Psoas muscle (tissue), 8 donors: Measurements from ENCODE around the gene TEX2. TPM values are rescaled to one million over a fixed set of nuclear protein-coding genes. Genes with fewer than 3 reads are reported as not detected.
A peak's percentile ranks its signal among the peaks of the same experiment; 100 is the strongest.

ENCODE experiments used
- ATAC-seq, 4 donors: fragments of 200-7000 bp; cut with Tn5 transposase; one replicate each; pipeline ENCODE4 v1.9.1; 2020; ENCODE audit warnings: moderate library complexity in 3 of 4, mild to moderate bottlenecking in 2 of 4
- DNase-seq, 2 donors: peaks; one replicate each; pipeline ENCODE4 v3.0.0-alpha.2; 2020
- H3K27ac ChIP-seq: fragments of 200-600 bp; one replicate; pipeline ENCODE4 v1.8.0; 2022
- H3K27me3 ChIP-seq, 3 donors: fragments of 200-600 bp in 1 of 3; one replicate each; pipeline versions ENCODE4 v1.6.1 to v1.8.0; 2013 to 2022; ENCODE audit warnings: low read length in 2 of 3, mild to moderate bottlenecking in 2 of 3, moderate library complexity in 1 of 3; ENCODE audit not compliant: insufficient read depth in 3 of 3
- H3K36me3 ChIP-seq, 2 donors: fragments of 200-600 bp in 1 of 2; one replicate each; pipeline versions ENCODE4 v1.6.1 to v1.8.0; 2013 to 2022; ENCODE audit warnings: low read depth in 1 of 2, mild to moderate bottlenecking in 1 of 2, moderate library complexity in 1 of 2; ENCODE audit not compliant: insufficient read depth in 1 of 2
- H3K4me1 ChIP-seq: fragments of 200-600 bp; one replicate; pipeline ENCODE4 v1.8.0; 2022
- H3K4me3 ChIP-seq: fragments of 200-600 bp; one replicate; pipeline ENCODE4 v1.8.0; 2022; ENCODE audit warnings: mild to moderate bottlenecking
- H3K9me3 ChIP-seq: fragments of 200-600 bp; one replicate; pipeline ENCODE4 v1.8.0; 2022
- whole genome bisulfite sequencing, 3 donors: extraction: QIAGEN DNeasy Blood & Tissue Kit; methylation state at CpG; one replicate each; pipeline versions ENCODE4 v1.1.6 to v1.1.7; 2013; 5-methylcytosine and 5-hydroxymethylcytosine counted together
- intact Hi-C, 2 donors: fragments of 100-400 bp; cut with DNase I; formaldehyde crosslinking; loops; one replicate each; pipeline versions ENCODE4 v1.11.0 to v1.14.2; 2022
- polyA plus RNA-seq, 3 donors: library from polyadenylated mRNA; stranded (reverse); fragments of 200-250 nt; gene quantifications; one replicate each; pipeline ENCODE4 v1.2.3, GENCODE V29; 2013
- total RNA-seq, 4 donors: library from RNA; stranded (reverse); fragmentation: NEBNext Ultra II Directional in 2 of 4; extraction: Animal tissue kit (Norgen Biotek cat#: 25700) in 2 of 4; gene quantifications; one replicate each; pipeline versions ENCODE4 v1.2.1 to v1.2.4, GENCODE V29; 2021 to 2023
- TF ChIP-seq, protein P1 (sequence below): fragments of 200-600 bp; IDR thresholded peaks from one replicate; pipeline ENCODE4 v1.8.0; 2022; ENCODE audit warnings: antibody characterized with exemption
- donor health status: healthy with polysubstance abuse.
- donor health status: DM: no; HTN: no; CAD: no; lungs with moderate emphysema.
- donor health status: Bipolar disorder and iron deficiency.
- donor health status: healthy.
- donor health status: DM: yes; HTN: yes; CAD: no.
- donor health status: DM: no; HTN: no; CAD: no.
- donor health status: DM: no; HTN: no; CAD: no.
- donor health status: DM: yes; HTN: yes; CAD: no.

The TEX2 gene
- total and polyA plus RNA-seq, 7 donors = 29.4 to 72.7 (median 52.8) TPM

DNA sequence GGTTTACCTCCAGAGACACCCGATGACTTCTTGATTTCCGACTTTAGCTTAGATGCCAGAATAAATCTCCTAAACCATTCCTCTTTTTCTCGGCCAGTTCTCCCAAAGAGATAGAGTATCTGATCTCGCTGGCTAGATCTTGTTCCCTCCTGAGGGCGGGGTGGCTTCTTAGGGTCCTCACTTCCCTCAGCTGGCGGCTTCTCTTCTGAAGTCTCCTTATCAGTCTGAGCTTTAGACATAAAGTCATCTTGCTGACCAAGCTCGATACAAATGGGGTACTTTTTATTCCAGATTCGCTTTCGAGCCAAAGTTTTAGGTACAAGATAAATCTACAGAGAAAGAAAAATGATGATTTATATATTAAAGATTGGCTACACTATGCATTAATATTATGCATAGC lies 69.5 kb downstream of the TEX2 start:
- intact Hi-C loops = no loop called here
- TF ChIP-seq, protein P1, sequence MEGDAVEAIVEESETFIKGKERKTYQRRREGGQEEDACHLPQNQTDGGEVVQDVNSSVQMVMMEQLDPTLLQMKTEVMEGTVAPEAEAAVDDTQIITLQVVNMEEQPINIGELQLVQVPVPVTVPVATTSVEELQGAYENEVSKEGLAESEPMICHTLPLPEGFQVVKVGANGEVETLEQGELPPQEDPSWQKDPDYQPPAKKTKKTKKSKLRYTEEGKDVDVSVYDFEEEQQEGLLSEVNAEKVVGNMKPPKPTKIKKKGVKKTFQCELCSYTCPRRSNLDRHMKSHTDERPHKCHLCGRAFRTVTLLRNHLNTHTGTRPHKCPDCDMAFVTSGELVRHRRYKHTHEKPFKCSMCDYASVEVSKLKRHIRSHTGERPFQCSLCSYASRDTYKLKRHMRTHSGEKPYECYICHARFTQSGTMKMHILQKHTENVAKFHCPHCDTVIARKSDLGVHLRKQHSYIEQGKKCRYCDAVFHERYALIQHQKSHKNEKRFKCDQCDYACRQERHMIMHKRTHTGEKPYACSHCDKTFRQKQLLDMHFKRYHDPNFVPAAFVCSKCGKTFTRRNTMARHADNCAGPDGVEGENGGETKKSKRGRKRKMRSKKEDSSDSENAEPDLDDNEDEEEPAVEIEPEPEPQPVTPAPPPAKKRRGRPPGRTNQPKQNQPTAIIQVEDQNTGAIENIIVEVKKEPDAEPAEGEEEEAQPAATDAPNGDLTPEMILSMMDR = no peak
- no peak for DNase-seq
- Histone ChIP-seq H3K4me1 (peaks cover 20% of the 10 kb centered on the region), H3K9me3 (no peaks in the 10 kb centered on the region), H3K4me3 (no peak overlapping the region), H3K27ac (no peak overlapping the region), H3K36me3 (peaks cover 3 to 23% of the 10 kb centered on the region in 2 donors), H3K27me3 (no peaks in the 10 kb centered on the region)
- 77 to 88% (median 80%) methylated on average over 9 of the region's 9 CpGs for WGBS, 3 donors
- no peak for ATAC-seq

DNA sequence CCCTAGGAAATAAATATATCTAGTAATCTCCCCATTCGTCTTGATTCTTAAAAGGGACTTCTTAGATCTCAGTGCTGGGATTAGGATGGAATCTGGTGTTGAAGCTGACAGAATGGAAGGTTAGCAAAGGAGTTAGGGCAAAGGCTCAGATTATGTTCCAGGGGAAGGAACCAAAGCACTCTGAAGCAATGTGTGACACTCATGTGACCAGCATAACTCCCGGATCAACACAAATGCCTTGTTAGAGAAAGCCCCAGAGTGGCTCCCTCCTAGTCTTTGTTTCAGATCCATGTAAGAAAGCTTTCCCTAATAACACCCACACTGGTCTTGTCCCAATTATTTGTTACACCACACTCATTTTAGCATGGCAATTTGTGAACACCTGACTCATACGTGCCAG lies 70.5 kb downstream of the TEX2 start:
- 40 to 47% (median 41%) methylated on average over 3 of the region's 3 CpGs for WGBS, 3 donors
- no peak overlapping the region for H3K4me3 ChIP-seq
- DNase-seq (no peak), ATAC-seq (peak in 3 of 4 donors; percentile 36 to 57 (median 56))
- H3K27ac ChIP-seq = peak overlapping the region; percentile 33
- H3K27me3 ChIP-seq = no peaks in the 10 kb centered on the region
- intact Hi-C loops = no loop called here
- TF ChIP-seq, protein P1 = no peak
- H3K9me3 ChIP-seq = no peaks in the 10 kb centered on the region
- H3K36me3 ChIP-seq = peaks cover 3 to 30% of the 10 kb centered on the region in 2 donors
- H3K4me1 ChIP-seq = peaks cover 17% of the 10 kb centered on the region

DNA sequence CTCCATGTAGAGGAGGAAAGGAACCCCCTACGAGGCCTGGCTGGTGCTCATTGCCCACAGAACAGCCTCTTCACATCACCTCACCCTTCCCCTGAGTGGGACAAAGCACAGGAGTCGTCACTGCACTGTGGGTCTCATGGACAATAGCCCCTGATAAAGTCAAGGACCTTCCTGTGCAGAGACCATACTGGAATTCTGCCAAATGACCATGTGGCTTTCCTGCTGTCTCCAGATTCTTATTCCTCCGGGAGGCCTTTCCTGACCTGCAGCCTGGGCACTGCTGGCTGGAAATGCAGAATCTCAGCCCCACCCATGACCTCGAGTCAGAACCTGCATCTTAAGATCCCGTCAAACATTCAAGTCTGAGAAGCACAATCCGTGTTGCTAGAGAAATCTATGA lies 72.6 kb downstream of the TEX2 start:
- Histone ChIP-seq H3K27ac (peak overlapping the region; percentile 17), H3K36me3 (peaks cover 6 to 38% of the 10 kb centered on the region in 2 donors), H3K9me3 (no peaks in the 10 kb centered on the region), H3K4me3 (no peak overlapping the region), H3K4me1 (peaks cover 22% of the 10 kb centered on the region), H3K27me3 (no peaks in the 10 kb centered on the region)
- no peak for DNase-seq
- intact Hi-C loops = no loop called here
- WGBS, 3 donors = 41 to 46% (median 43%) methylated on average over 6 of the region's 6 CpGs
- peak in 1 of 4 donors; percentile 17 for ATAC-seq
- TF ChIP-seq, protein P1 = no peak

DNA sequence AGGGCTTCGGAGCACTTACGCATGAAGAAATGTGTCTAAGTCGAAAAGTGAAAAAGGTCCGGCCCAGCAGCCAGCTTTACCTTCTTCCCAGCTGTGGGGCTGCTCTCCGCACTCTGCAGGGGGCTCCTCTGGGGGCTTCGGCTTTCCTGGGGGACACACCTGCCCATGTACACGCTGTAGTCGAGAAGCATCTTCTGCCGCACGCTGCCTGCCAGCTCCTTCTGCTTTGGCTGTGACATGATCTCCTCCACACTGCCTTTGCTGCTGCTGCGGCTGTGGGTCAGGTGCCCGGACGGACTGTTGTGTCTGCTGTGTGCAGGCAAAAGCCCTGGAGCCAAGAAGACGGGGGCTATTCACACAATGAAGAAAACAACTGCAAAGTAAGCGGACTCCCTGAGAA lies 75.0 kb downstream of the TEX2 start:
- Histone ChIP-seq H3K4me3 (no peak overlapping the region), H3K9me3 (no peaks in the 10 kb centered on the region), H3K4me1 (peaks cover 34% of the 10 kb centered on the region), H3K27ac (peak overlapping the region; percentile 10), H3K27me3 (no peaks in the 10 kb centered on the region), H3K36me3 (peaks cover 4 to 35% of the 10 kb centered on the region in 2 donors)
- intact Hi-C loops = no loop called here
- ATAC-seq (no peak), DNase-seq (no peak)
- TF ChIP-seq, protein P1 = no peak
- 78 to 96% (median 83%) methylated on average over 15 of the region's 15 CpGs for WGBS, 3 donors
